Left kidney (tissue), 2 donors: ENCODE results near the gene AJAP1. TPM values are rescaled to one million over a fixed set of nuclear protein-coding genes. Genes with fewer than 3 reads are reported as not detected.

ENCODE experiments used
- DNase-seq: peaks from one replicate; pipeline ENCODE4 v3.0.0-alpha.2; 2013
- polyA plus RNA-seq: library from polyadenylated mRNA; unstranded; fragments of 120-200 nt; gene quantifications from one replicate; pipeline ENCODE4 v1.2.1, GENCODE V29; 2013; ENCODE audit not compliant: insufficient read length

AJAP1 gene
- polyA plus RNA-seq, 1 donor = 0.68 TPM

DNA sequence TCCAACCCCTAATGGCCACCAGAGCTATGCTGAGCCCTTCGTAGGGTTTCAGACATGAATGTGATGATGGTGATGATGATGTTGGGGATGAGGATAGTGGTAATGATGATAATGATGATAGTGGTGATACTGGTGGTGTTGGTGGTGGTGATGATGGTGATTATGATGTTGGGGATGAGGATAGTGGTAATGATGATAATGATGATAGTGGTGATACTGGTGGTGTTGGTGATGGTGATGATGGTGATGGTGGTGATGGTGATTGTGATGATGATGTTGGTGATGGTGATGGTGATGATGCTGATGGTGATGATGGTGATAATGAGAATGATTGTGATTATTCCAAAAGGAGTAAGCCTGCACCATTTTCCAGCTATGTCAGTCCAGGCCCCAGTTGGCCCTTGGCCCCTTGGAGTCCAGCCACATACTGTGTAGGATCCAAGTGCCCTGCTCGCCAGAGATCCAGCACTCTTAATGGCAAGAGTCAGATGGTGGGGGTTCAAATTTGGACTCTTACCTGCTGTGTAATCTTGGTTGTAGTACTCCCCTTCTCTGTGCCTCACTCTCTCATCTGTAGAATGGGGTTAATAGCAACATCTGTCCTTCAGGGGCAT is 28.3 kb downstream of the AJAP1 start:
- DNase-seq = no peak

DNA sequence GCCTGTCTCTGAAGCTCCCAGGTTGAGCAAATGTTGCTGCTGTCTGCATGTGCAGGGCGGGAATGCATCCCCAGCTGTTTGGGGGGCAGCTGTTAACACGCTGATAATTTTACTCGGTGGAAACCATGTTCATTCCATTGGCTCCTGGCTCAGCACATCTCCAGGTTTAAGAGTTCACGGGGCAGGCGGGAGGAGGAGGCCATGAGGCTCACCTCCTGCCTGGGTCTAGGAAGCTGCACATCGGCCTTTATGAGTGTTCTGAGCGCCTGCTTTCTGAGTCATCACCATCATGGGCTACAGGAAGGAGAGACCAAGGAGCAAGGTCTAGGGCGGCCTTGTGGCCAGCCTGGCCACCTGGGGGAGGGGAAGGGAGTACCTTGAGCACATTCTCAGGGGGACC is 29.7 kb downstream of the AJAP1 start:
- no peak for DNase-seq

DNA sequence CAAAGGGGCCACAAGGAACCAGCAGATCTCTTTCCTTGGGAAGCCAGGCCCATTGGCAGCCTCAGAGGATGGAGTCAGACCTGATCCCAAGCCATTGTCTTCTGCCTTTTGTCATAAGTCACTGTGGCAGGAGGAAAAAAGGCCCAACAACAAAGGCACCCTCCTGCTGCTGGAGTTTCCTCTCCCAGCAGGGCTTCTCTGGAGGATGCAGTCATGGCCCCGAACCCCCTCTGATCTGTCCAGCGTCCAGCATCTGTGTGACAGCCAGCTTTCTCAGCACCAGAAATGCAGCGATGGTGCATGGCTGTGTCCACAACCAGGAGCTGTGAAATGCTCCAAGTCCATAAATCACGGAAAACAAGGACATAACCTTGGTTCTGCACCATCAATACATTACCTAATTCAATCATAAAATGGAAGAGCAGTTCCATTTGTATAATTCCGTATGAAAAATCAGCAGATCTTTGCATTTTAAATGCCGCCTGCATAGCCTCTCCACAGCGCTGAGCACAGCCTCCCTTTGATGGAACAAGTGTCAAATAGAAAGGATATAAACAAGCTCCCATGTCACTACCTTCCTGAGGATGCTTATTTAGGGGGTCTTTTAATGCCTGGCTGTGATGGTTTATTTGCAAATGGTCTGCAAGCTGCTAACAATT is 30.6 kb downstream of the AJAP1 start:
- no peak for DNase-seq

DNA sequence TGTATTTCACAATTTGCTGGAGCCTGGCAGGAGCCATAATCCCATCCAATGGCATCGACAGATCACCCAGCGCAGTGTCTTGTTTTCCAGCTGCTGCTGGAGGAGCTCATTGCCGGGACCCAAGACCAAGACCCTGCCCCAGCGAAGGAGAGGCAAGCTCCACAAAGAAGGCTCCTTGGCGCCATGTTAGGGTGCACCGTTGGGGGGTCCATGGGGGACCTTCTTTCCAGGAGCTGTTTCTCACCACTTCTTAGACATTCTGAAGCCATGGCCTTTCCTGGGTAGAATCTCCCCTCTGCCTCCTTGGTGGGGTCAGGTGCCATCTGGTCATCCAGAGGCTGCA is 31.1 kb downstream of the AJAP1 start:
- DNase-seq = no peak

DNA sequence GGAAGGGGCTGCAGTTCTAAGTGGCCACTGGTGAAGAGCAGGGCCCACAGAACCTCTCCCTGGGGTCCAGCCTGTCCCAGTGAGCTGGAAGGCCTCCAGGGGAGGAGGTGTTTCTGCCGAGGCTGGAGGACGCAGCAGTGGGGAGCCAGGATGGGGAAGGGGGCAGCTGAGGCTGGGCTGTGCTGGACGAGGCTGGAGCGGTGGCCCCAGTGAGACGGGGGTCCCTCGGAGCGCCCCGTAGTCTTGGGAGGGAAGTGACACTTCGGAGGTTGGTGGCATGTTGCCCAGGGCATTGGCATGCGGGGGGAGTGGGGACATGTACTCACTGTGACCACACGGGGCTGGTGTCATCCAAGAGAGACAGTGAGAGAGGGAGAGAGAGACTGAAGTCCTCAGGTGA is 33.5 kb downstream of the AJAP1 start:
- no peak for DNase-seq

DNA sequence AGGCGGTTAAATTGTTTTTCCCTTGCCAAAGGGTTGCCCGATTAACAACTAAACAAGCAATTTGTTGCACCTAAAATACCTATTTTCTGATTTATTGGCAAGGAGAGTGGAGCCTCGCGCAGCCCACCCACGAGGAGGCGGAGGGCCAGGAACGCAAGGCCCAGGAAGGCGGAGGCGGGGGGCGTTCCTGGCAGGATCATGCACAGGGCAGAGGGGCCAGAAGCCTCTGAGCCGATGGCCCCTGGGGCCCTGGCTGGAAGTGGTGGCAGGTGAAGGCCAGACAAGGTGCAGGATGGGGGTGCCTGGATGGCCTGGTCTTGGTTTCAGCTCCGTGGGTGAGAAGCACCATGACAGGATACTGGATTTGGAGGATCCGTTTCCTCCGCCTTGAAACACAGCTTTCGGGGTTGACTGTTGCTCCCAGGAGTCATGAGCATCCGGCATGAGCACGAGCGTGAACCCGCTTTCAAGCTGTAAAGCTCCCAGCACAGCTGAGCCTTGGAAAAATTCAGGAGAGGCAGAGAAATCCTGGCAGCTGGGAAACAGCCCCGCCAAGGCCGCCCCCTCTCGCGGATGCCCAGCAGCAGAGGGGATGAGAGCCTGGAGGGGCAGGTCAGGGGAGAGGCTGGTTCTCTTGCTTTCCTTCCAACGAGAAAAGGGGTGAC is 35.0 kb downstream of the AJAP1 start:
- no peak for DNase-seq

DNA sequence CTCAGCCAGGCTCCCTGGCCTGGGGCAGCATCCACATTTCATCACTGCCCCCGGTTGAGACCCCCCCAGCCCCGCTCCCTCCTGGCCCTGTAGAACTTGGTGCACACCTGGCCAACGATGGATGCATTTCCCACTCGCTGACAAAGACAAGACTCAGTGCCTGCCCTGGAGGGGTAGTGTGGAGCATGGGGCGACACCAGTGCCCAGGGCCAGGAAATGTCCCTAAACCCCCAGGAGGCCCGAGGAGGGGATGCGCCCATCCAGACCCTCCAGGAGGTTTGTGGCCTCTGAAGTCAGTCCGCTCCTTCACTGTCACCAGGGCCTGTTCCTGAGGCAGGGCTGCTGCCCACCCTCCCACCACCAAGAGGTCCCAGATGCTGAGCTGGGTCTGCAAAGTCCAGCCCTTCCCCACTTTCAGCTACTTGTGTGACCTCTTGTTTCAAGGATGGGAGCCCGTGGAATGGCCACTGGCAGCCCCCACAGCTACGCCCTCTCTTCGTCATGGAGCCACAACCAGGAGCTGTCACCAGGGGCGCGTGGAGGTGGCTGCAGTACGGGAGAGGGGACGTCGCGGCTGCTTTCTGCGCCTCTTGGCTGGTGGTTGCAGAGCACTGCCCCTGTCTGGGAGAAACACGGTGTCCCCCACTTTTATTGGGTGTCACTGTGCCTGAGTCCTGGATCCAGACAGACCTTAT is 35.7 kb downstream of the AJAP1 start:
- no peak for DNase-seq

DNA sequence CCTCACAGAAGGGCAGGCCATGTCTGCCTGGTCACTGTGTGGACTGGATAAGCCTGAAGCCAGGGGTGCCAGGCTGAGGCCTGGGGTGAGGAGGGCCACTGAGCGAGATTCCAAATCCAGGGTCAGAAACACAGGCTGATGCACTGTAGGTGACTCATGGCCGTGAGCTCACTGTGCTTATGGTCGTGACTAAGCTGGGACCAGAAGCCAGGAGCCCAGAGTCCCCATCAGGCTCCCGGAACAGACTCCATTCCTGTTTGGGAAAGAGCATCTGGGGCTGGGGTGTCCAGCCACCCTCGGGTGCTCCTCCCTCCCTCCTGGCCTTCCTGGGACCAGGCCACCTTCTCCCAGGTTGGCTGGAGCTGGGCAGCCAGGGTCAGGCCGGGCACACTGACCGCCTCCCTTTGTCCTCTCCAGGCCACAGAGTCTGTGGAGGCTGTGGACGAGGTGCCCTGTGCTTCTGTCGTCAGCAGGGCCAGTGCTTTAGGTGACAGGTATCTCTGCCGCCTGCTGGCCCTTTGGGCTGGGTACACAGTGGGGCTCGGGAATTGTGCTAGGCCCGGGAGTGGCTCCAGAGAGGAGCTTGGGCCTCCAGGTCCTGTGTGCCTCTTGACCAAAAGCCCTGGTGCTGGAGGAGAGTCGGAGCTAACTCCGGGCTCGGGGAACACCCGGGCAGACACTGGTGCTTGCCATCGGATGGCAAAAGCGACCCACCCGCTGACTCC is 36.7 kb downstream of the AJAP1 start:
- no peak for DNase-seq

DNA sequence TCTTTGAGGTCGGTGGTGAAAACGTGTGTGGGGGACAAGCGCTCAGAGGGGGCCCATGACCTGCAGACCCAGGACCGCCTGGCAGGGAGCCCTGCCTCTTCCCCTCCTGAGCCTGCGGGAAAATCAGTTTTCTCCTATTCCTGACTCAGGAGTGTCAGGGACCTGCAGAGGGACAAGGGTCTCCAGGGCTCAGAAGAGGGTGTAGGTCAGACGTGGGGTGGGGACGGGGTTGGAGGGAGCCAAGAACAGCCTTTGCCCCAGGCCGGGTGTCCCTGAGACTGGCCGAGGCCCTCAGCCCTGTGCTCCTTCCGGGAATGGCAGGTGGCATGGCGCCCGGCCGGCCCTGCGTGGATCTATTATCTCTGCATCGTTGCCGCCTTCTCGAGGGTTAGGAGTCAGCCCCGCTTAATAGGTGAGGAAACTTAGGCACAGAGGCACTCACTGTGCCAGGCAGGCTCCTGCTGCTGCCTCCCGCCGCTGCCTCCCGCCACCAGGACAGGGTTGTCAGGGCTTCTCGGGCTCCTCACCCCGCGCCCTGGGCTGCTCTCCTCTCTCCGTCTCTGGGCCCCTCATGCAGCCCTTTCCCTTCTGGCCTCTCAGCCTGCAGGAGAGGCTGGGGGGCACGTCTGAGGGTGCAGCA is 37.5 kb downstream of the AJAP1 start:
- DNase-seq = no peak

DNA sequence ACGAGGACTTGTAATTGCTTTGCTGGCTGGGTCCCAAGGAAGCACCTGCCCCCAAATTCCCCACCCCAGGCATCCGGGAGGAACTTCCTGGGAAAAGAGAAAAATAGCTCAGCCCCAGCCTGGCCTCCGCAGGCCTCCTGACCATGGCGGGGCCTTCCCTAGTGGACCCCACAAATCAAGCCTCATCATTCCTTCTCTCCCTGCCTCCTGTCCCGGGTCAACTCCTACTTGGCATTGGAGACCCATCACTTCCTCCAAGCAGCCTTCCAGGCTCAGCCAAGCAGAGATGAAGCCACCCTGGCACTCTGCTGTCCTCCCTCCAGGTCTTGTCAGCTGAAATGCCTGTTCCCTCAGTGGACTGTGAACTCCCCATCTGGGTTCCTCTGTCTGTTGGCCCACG is 38.0 kb downstream of the AJAP1 start:
- DNase-seq = no peak

DNA sequence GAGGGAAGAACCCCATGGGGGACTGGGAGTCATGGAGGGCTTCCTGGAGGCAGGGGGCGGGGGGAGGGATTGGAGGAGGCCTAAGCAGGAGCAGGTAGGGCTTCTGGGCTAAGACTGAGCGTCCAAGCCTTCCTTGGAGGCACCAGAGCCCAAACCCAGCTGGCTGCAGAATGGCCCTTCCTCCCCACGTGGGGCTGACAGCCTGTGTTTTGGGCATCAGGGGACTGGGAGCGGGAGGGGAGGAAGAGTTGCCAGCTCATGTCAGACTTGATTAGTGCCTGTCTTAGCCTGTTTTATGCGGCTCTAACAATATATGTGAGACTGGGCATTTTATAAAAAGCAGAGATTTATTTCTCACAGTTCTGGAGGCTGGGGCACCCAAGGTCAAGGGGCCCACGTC is 38.9 kb downstream of the AJAP1 start:
- no peak for DNase-seq

DNA sequence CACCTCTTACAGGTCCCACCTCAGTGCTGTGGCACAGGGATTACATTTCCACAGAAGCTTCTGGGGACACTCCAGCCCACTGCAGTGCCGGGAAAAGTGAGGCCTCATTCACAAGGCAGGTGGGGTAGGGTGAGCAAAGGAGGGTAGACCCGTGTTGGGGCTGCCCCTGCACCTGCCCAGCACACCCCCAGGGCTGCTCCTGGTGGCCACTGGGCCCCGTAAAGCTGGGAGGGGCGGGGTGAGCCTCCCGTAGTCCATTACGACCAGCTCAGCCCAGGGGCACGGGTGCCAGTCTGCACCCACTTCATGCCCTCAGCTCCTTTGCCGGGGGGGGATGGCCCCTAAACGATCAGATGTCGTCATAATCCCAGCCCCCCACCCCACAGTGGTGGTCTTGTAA is 39.5 kb downstream of the AJAP1 start:
- no peak for DNase-seq

DNA sequence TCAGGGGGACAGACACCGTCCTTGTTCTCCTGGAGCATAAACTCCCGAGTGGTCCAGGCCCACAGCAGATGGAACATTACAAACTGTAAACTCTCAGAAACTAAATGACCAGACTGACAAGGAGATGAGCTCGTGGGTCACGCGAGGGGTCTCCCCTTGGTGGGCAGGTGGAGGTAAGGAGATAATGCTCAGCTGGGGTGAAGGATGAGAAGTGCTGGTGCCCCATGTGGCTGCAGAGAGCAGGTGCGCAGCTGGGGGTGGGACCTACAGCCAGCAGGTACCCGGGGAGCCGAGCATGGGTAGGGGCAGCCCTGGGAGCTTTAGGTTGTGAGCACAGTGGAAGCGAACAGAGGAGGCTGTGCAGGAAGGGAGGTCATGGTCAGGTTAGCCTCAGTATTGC is 40.1 kb downstream of the AJAP1 start:
- DNase-seq = no peak

DNA sequence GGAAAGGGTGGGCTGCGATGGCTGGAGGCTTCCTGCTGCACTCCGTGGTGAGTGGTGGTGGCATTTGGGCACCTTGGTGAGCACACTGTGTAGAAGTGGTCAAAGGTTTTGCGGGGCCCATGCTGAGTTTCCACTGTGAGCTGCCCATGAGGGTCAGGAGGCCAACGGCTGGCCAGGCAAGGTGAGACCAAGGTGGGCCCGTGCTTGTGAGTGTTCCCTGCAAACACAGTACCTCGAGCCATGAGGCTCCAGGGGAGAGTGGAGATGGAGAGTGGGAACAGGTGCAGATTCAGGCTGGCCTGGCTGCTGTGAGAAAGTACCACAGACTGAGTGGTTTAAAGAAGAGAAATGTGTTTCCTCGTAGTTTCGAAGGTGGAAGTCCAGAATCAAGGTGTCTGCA is 40.8 kb downstream of the AJAP1 start:
- no peak for DNase-seq

DNA sequence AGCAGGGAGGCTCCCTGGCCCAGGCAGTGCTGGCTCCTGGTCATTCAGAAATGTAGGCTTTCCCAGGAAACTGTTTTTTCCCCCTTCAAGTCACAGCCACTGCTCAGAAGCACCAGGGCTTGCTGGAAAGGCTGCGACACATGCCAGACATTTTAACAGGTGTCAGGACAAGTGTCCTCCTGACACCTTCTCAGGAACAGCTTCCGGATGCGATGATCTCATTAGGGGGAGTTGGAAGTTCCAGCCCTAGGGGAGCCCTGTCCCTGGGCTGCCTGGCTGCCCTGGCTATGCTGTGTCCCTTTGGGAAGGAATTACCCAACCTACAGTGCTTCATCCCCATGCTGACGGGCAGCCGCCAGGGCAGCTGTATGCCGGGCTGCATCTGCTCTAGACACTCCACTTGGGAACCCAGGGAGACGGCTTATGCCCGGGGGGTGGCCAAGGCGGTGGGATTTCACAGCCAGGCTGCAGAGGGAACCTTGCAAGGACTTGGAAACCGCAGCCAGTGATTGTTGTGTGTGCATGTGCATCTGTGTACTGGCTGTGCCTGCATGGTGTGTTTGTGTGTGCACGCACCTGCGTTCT is 41.8 kb downstream of the AJAP1 start:
- DNase-seq = no peak

DNA sequence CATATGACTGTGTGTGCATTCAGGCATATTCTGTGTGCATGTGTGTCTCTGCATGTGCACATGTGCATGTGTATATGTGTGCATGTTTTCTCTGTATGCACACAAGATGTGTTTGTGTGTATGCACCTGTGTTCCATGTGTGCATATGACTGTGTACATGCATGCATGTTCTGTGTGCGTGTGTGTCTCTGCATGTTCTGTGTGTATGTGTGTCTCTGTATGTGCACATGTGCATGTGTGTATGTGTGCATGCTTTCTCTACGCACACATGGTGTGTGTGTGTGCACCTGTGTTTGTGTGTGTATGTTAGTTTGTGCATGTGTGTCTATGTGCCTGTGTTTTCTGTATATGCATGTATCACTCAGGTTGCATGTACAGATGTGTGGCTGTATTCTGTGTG is 42.3 kb downstream of the AJAP1 start:
- DNase-seq = no peak

DNA sequence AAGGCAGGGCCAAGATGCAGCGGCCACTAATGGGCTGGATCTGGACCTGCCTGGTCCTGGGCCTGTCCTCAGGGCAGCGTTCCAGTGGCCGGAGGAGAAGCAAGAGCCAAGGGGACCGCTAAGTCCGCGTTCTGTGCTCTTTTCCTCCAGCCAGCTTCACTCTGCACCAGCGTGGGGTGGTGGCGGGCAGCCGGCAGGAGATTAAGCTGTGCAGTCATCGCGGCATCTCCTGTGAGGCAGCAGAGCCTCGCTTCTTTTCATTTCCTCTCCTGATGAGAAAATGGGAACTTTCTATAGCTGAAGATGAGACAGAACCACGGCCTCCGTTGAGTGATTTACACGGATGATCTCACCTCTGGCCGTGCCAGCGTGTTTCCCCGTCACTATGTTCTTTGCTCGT is 43.4 kb downstream of the AJAP1 start:
- no peak for DNase-seq

DNA sequence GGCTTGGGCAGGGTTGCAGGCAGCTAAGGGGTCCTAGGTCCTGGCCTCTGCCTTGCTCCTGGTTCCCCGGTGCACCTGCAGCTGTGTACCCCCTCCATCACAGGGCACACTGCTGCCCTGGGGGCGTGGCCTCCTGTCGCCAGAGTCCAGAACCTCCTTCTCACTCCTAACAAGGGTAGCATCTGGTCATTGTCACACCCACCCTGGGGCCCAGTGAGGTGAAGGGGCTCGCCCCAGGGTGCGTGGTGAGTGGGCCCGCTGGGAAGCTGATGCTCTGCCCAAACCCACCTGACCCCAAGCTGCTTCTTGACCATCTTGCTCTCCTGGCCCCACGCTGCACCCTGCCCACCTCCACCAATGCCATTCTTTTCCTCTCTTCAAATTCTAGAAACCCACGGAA is 44.5 kb downstream of the AJAP1 start:
- DNase-seq = no peak

DNA sequence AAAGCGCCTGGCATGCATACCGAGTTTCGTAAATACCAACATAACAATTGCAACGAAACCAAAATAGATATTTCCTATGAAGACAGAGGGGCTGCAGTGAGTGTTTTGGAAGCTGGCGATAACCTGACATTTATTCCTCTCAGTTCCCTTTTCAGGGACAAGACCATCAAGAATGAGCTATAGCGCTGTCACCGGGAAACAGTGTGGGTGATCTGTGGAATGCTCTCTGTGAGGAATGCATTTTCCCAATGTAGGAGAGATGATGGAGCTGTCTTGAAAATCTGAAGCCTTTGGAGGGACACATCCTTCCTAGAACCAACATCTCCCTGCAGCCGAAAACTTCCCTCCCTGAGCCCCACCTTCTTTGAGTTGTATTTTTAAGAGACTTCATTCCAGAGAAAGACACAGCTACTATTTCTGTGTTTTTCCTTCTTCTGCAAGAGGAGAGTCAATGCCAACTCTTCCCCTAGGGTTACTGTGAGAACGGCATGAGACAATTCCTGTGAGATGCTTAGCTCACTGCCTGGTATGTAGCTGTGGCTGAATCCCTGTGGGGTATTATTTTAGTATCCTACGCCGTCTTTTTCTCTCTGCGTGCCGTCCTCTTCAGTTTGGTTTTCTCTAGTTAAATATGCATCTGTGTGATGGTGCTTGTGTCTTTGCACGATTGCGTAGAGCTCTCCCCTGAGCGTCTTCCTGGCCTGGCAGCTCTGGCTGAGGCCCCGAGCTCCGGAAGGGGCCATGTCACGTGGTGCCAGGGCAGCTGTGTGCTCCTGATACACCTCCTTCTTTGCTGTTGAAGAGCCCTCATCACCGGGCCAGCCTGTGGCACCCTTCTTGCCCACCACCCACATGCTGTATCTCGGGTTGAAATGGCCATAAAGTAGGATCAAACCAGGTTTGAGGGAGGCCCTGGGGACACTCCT is 45.2 kb downstream of the AJAP1 start:
- no peak for DNase-seq

DNA sequence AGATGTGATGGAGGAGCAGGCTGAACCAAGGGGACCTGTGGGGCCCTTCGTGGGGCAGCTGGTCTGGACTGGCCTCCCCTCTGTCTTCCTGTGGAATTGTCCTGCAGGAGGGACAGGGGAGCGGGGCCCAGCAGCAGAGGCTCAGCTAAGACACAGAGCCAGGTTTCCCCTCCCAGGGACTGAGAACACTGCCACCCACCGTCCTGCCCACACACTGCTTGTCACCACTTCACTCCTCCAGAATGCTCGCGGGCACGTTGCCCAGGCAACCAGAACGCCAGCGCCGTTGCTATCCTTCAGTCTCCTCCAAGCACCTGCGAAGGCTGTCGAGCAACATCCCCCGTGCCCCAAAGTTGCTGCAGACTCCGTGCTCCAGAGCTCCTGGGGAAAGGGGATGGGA is 46.4 kb downstream of the AJAP1 start:
- no peak for DNase-seq

DNA sequence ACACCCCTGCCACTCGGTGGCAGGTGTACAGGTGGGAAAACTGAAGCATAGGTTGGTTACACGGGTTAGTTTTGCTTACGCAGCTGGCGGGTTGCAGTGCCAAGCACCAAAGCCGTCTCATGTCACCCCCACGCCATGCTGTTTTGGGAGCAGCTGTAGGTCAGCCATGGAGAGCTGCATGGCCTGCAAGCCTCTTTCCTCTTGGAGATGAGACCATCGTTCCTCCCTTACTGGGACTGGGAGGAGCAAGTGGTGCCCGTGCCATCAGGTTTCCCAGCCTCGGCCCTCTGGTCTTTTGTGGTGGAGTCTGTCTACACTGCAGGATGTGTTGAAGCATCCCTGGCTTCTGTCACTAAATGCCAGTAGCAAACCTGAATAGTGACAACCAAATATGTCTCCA is 46.9 kb downstream of the AJAP1 start:
- DNase-seq = no peak
